ENCODE measurements around the gene AIFM1. TPM values are rescaled to one million over a fixed set of nuclear protein-coding genes. Genes with fewer than 3 reads are reported as not detected.

The AIFM1 gene
- total and polyA plus RNA-seq, 10 donors, result 13.4 to 27.1 (median 22.5) TPM

GRCh38 chrX:130147631-130148030, 18.0 kb downstream of the AIFM1 start:
- no peaks in the 10 kb centered on the region for H3K4me1 ChIP-seq
- intact Hi-C loops (cut with DNase I; ENCODE audit: low total_unique reads), result no loop called here
- no peaks in the 10 kb centered on the region for H3K27me3 ChIP-seq (replicated peaks in 1 of 7)
- 57 to 77% (median 70%) methylated on average over 4 to 5 of the region's 5 CpGs for WGBS, 5 donors
- TF ChIP-seq POLR2A (IDR thresholded peaks at IDR 0.05), result no peak
- no peak for TF ChIP-seq POLR2AphosphoS5 (IDR thresholded peaks at IDR 0.05)
- H3K27ac ChIP-seq, result no peak overlapping the region
- peaks cover 0 to 64% (median 23%) of the 10 kb centered on the region in 6 donors for H3K36me3 ChIP-seq
- no peak overlapping the region for H3K4me3 ChIP-seq
- H3K9me3 ChIP-seq, result no peaks in the 10 kb centered on the region
- DNase-seq, result no peak

- no peak for DNase-seq
- Histone ChIP-seq H3K4me1 (no peaks in the 10 kb centered on the region), H3K9me3 (no peaks in the 10 kb centered on the region), H3K27ac (no peak overlapping the region), H3K36me3 (peaks cover 0 to 85% (median 23%) of the 10 kb centered on the region in 6 donors), H3K27me3 (replicated peaks in 1 of 7) (no peaks in the 10 kb centered on the region), H3K4me3 (no peak overlapping the region)
- TF ChIP-seq CTCF (IDR thresholded peaks at IDR 0.05 in 8 of 11, conservative IDR thresholded peaks at IDR 0.05 in 3 of 11) (no peak), POLR2AphosphoS5 (IDR thresholded peaks at IDR 0.05) (no peak), POLR2A (IDR thresholded peaks at IDR 0.05) (no peak)
- intact Hi-C loops (cut with DNase I; ENCODE audit: low total_unique reads), result no loop called here
- WGBS, 5 donors, result 88 to 99% (median 92%) methylated on average over 4 of the region's 4 CpGs
Observed at GRCh38 chrX:130145123-130145522, 20.5 kb downstream of the AIFM1 start.

GRCh38 chrX:130144509-130144908, 21.1 kb downstream of the AIFM1 start:
- intact Hi-C loops (cut with DNase I; ENCODE audit: low total_unique reads), result no loop called here
- Histone ChIP-seq H3K27me3 (replicated peaks in 1 of 7) (no peaks in the 10 kb centered on the region), H3K9me3 (no peaks in the 10 kb centered on the region), H3K27ac (no peak overlapping the region), H3K4me3 (no peak overlapping the region), H3K36me3 (peaks cover 0 to 92% (median 23%) of the 10 kb centered on the region in 6 donors), H3K4me1 (no peaks in the 10 kb centered on the region)
- no peak for DNase-seq
- TF ChIP-seq CTCF (IDR thresholded peaks at IDR 0.05 in 8 of 11, conservative IDR thresholded peaks at IDR 0.05 in 3 of 11), result no peak
- no peak for TF ChIP-seq POLR2AphosphoS5 (IDR thresholded peaks at IDR 0.05)
- TF ChIP-seq POLR2A (IDR thresholded peaks at IDR 0.05), result no peak
- 75 to 89% (median 82%) methylated on average over 3 of the region's 3 CpGs for WGBS, 5 donors

DNA sequence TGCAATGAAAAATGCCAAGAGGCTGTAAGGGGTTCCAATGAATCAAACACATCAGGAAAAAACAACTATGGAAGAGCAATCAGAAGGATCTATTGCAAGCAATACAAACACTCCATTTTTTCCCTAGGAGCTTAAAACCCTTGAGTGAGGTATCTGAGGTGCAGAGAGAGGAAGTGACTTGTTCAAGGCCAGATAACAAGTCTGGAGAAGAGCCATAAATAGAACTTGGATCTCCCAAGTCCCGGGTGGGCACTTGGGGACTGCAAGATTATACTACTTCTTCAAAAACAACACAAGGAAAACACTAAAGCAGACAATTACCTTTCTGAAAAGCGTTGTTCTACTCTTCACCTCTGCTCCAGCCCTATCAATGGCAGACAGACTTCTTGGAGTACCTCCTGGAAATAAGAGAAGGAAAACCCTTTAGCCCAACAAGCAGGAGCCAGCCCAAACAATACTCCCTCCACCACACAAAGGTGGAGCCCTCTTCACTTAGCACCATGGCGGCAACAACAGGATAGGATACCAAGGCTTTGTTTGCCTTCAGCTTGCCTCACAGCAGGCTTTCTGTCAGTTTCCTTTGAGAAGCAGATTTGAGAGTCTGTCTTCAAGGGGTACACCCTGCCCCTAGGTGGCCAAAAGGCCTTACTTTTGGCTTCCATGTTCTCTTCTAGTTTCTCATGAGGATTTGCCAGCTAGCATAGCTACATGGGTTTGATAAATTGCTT, 26.0 kb downstream of the AIFM1 start:
- no peak for DNase-seq
- WGBS, 5 donors, result 42 to 57% (median 51%) methylated on average over 2 to 3 of the region's 3 CpGs

More for the DNA sequence above, 26.0 kb downstream of the AIFM1 start:
- intact Hi-C loops (cut with DNase I; ENCODE audit: low total_unique reads), result no loop called here
- Histone ChIP-seq H3K9me3 (no peaks in the 10 kb centered on the region), H3K27me3 (replicated peaks in 1 of 7) (no peaks in the 10 kb centered on the region), H3K4me3 (no peak overlapping the region), H3K36me3 (peaks cover 0 to 95% (median 26%) of the 10 kb centered on the region in 6 donors), H3K27ac (no peak overlapping the region), H3K4me1 (no peaks in the 10 kb centered on the region)
- TF ChIP-seq POLR2AphosphoS5 (IDR thresholded peaks at IDR 0.05) (no peak), POLR2A (IDR thresholded peaks at IDR 0.05) (no peak), CTCF (IDR thresholded peaks at IDR 0.05 in 8 of 11, conservative IDR thresholded peaks at IDR 0.05 in 3 of 11) (no peak)
